Central memory CD8-positive, alpha-beta T cell (primary cell): ENCODE data around the gene AIDA.
A peak's percentile ranks its signal among the peaks of the same experiment; 100 is the strongest.
"Not testable (repeated sequence)": the region's sequence is repeated elsewhere in the genome, so short reads cannot be mapped to it uniquely, and the experiment has no call there.

Experiments used
- ATAC-seq: fragments of 150-1000 bp; cut with Tn5 transposase; replicated peaks from 2 replicates; pipeline ENCODE4 v1.10.0; 2022; ENCODE audit warnings: mild to moderate bottlenecking, moderate FRiP score, moderate number of reproducible peaks; ENCODE audit not compliant: poor library complexity, severe bottlenecking; ENCODE audit errors: extremely low read depth
- DNase-seq, 2 donors: peaks; one replicate each; pipeline ENCODE4 v3.0.0; 2021; ENCODE audit warnings: low spot score in 2 of 2
- H3K27ac Mint-ChIP-seq: one replicate; pipeline ENCODE4 v1.8.0; 2022; ENCODE audit warnings: low read depth, mild to moderate bottlenecking, moderate library complexity, mixed read lengths
- H3K27me3 Mint-ChIP-seq: one replicate; pipeline ENCODE4 v1.8.0; 2022; ENCODE audit warnings: mixed read lengths
- H3K36me3 Mint-ChIP-seq: one replicate; pipeline ENCODE4 v1.8.0; 2022; ENCODE audit warnings: mild to moderate bottlenecking, moderate library complexity, mixed read lengths; ENCODE audit not compliant: insufficient read depth
- H3K4me1 Mint-ChIP-seq: one replicate; pipeline ENCODE4 v1.8.0; 2022; ENCODE audit warnings: mixed read lengths
- H3K4me3 Mint-ChIP-seq: one replicate; pipeline ENCODE4 v1.8.0; 2022; ENCODE audit warnings: mild to moderate bottlenecking, moderate library complexity, mixed read lengths
- H3K9me3 Mint-ChIP-seq: one replicate; pipeline ENCODE4 v1.8.0; 2022; ENCODE audit warnings: mixed read lengths

AIDA gene

DNA sequence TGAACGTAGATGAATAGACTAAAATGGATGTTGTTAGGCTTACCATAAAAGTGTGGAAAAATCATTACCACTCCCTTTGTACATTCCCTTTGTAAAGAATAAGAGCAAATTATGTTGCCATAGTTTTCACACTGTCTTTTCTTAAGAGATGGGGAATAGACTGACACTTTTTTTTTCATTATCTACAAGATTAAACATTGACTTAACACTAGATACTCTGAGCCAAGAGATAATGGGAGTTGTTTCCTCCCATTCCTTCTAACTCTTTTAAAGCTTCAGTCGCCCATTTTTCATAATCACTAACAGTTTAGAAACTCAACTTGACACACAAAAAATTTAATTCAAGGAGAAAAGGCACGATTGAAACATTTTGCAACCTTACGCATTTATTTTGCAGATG lies 10.1 kb downstream of the AIDA start:
- Mint-ChIP-seq H3K36me3 (peaks cover 29% of the 10 kb centered on the region), H3K27me3 (no peaks in the 10 kb centered on the region), H3K4me3 (no peak overlapping the region), H3K4me1 (peaks cover 39% of the 10 kb centered on the region), H3K27ac (no peak overlapping the region), H3K9me3 (no peaks in the 10 kb centered on the region)
- ATAC-seq = no peak
- no peak for DNase-seq

GRCh38 chr1:222697826-222698225 lies 14.5 kb downstream of the AIDA start:
- DNase-seq = no peak
- Mint-ChIP-seq H3K27ac (no peak overlapping the region), H3K36me3 (peaks cover 27% of the 10 kb centered on the region), H3K4me1 (peaks cover 33% of the 10 kb centered on the region), H3K9me3 (no peaks in the 10 kb centered on the region), H3K27me3 (no peaks in the 10 kb centered on the region), H3K4me3 (no peak overlapping the region)
- ATAC-seq = no peak

- Mint-ChIP-seq H3K36me3 (peaks cover 24% of the 10 kb centered on the region), H3K27ac (peak overlapping the region; percentile 63), H3K9me3 (no peaks in the 10 kb centered on the region), H3K4me3 (no peak overlapping the region), H3K4me1 (peaks cover 32% of the 10 kb centered on the region), H3K27me3 (no peaks in the 10 kb centered on the region)
- ATAC-seq = no peak
- no peak for DNase-seq
Observed at GRCh38 chr1:222697203-222697602, 15.1 kb downstream of the AIDA start.

- ATAC-seq = no peak
- H3K36me3 Mint-ChIP-seq = peaks cover 21% of the 10 kb centered on the region
- H3K27ac Mint-ChIP-seq = no peak overlapping the region
- H3K9me3 Mint-ChIP-seq = no peaks in the 10 kb centered on the region
- H3K27me3 Mint-ChIP-seq = no peaks in the 10 kb centered on the region
- peaks cover 32% of the 10 kb centered on the region for H3K4me1 Mint-ChIP-seq
- no peak overlapping the region for H3K4me3 Mint-ChIP-seq
- DNase-seq = no peak
Observed at GRCh38 chr1:222696741-222697140, 15.6 kb downstream of the AIDA start.

DNA sequence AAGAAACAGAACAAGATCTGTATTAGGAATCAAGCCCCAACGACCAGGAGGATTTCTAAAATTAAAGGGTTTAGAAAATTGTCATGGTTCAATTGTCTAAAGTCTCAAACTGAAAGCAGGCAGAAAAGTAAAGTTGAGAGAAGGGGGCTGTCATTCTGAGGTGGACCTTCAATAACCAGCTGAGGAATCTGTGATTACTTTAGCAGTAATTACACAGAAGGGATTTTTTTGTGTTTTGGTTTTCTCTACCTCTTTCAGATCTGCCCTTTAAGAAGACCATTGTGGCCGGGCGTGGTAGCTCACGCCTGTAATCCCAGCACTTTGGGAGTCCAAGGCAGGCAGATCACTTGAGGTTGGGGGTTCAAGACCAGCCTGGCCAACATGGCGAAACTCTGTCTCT lies 17.4 kb downstream of the AIDA start:
- H3K36me3 Mint-ChIP-seq = peaks cover 12% of the 10 kb centered on the region
- H3K4me3 Mint-ChIP-seq = no peak overlapping the region
- DNase-seq (no peak), ATAC-seq (no peak)
- H3K9me3 Mint-ChIP-seq = no peaks in the 10 kb centered on the region
- peaks cover 32% of the 10 kb centered on the region for H3K4me1 Mint-ChIP-seq
- peak overlapping the region; percentile 73 for H3K27ac Mint-ChIP-seq
- no peaks in the 10 kb centered on the region for H3K27me3 Mint-ChIP-seq

DNA sequence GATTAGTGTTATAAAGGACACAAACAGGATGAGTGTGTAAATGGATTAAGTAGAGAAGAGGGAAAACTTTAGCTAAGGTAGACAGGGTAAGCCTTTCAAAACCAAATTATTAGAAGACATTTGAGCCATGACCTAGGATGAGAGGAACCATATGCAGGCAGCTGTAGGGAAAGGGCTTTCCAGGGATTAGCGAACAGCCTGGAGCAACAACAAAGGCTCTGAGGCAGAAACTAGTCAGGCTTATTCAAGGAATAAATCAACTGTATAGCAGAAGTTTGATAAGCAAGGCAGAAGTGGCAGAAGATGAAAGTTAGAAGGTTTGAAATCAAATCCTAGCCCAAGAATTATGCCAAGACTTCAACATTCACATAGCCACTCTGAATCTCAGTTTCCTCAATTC lies 21.3 kb downstream of the AIDA start:
- ATAC-seq (no peak), DNase-seq (no peak)
- H3K27me3 Mint-ChIP-seq = no peaks in the 10 kb centered on the region
- H3K9me3 Mint-ChIP-seq = no peaks in the 10 kb centered on the region
- no peak overlapping the region for H3K27ac Mint-ChIP-seq
- no peak overlapping the region for H3K4me3 Mint-ChIP-seq
- H3K36me3 Mint-ChIP-seq = peaks cover 26% of the 10 kb centered on the region
- peaks cover 23% of the 10 kb centered on the region for H3K4me1 Mint-ChIP-seq

- no peak for DNase-seq
- H3K4me1 Mint-ChIP-seq = no peaks in the 10 kb centered on the region
- H3K4me3 Mint-ChIP-seq = no peak overlapping the region
- H3K27ac Mint-ChIP-seq = no peak overlapping the region
- H3K9me3 Mint-ChIP-seq = no peaks in the 10 kb centered on the region
- no peaks in the 10 kb centered on the region for H3K27me3 Mint-ChIP-seq
- ATAC-seq = no peak
- peaks cover 14% of the 10 kb centered on the region for H3K36me3 Mint-ChIP-seq
Observed at GRCh38 chr1:222680080-222680479, 32.2 kb downstream of the AIDA start.

DNA sequence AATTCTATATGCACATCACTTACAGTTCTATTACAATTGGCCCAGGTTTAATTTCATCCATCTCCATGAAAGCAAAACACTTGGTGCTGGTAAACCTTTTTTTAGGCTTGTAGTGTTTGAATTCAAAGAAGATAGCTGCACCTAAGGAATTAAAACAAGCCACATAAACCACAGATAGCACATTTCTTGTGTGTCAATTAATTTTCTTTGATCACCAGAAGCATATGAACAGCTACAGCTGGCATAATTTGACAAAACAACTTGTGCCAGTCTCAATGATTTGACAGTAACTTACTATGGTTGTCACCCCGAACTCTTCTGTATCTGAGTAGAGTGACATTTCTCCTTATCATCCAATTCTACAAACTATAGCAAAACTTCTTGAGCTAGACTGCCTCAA lies 42.2 kb downstream of the AIDA start:
- ATAC-seq (no peak), DNase-seq (no peak)
- Mint-ChIP-seq H3K36me3 (peaks cover 60% of the 10 kb centered on the region), H3K9me3 (no peaks in the 10 kb centered on the region), H3K4me3 (no peak overlapping the region), H3K27ac (peak overlapping the region; percentile 32), H3K4me1 (peaks cover 10% of the 10 kb centered on the region), H3K27me3 (no peaks in the 10 kb centered on the region)

DNA sequence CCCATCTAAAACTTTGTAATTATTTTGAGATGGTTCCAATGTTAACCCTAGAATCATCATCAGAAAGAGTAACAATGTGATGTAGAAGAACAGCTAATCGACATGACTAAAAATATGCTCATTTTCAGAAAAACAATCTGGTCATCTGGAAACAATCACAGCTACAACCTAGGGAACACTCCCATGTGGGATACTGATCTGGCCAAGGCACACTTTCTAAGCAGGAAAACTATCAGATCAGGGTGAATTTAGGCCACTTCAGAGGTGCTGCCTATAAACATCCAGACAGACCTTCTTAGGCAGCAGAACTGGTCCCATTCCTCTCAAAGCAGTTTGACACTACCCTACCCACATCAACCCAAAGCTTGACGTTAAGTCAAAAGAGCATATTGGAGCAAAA lies 43.2 kb downstream of the AIDA start:
- not testable (repeated sequence) for H3K27me3 Mint-ChIP-seq, H3K4me3 Mint-ChIP-seq, ATAC-seq, H3K27ac Mint-ChIP-seq, DNase-seq, H3K9me3 Mint-ChIP-seq
- peaks cover 61% of the 10 kb centered on the region for H3K36me3 Mint-ChIP-seq
- peaks cover 10% of the 10 kb centered on the region for H3K4me1 Mint-ChIP-seq

GRCh38 chr1:222668184-222668583 lies 44.1 kb downstream of the AIDA start:
- H3K27me3 Mint-ChIP-seq, H3K27ac Mint-ChIP-seq, H3K9me3 Mint-ChIP-seq, DNase-seq, H3K4me3 Mint-ChIP-seq, ATAC-seq: not testable (repeated sequence)
- H3K36me3 Mint-ChIP-seq = peaks cover 63% of the 10 kb centered on the region
- H3K4me1 Mint-ChIP-seq = peaks cover 10% of the 10 kb centered on the region

DNA sequence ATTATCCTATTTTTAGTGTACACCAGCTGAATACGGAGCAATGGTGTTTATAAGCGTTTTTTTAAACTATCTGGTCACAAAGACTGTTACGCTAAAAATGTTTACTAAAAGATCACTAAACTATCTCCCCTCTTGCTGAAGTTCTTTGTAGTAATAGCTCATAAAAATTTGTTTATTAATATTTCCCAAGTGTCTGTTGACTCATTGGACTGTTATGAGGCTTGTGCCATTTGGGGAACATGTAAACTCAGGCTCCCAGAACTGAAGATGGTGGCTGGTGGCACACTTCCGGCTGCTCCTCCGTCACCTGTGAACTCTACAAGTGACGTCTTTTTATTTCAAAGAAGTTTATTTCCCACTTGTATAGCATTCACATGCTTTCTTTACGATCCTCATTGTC lies 46.3 kb downstream of the AIDA start:
- Mint-ChIP-seq H3K9me3 (no peaks in the 10 kb centered on the region), H3K4me1 (peaks cover 10% of the 10 kb centered on the region), H3K4me3 (no peak overlapping the region), H3K36me3 (peaks cover 72% of the 10 kb centered on the region), H3K27me3 (no peaks in the 10 kb centered on the region), H3K27ac (no peak overlapping the region)
- ATAC-seq (no peak), DNase-seq (no peak)

- H3K4me1 Mint-ChIP-seq = peaks cover under 1% of the 10 kb centered on the region
- no peak overlapping the region for H3K27ac Mint-ChIP-seq
- no peaks in the 10 kb centered on the region for H3K27me3 Mint-ChIP-seq
- peaks cover 82% of the 10 kb centered on the region for H3K36me3 Mint-ChIP-seq
- H3K9me3 Mint-ChIP-seq = no peaks in the 10 kb centered on the region
- no peak for DNase-seq
- H3K4me3 Mint-ChIP-seq = no peak overlapping the region
- ATAC-seq = no peak
Observed at GRCh38 chr1:222663431-222663934, 48.8 kb downstream of the AIDA start.

GRCh38 chr1:222657899-222658298 lies 54.4 kb downstream of the AIDA start:
- ATAC-seq (no peak), DNase-seq (no peak)
- Mint-ChIP-seq H3K27ac (peak overlapping the region; percentile 99), H3K9me3 (no peaks in the 10 kb centered on the region), H3K36me3 (peaks cover 84% of the 10 kb centered on the region), H3K27me3 (no peaks in the 10 kb centered on the region), H3K4me3 (no peak overlapping the region), H3K4me1 (peaks cover 46% of the 10 kb centered on the region)
